ENCODE results near the gene CCDC87.

GRCh38 chr11:66595245-66595904 is 2.5 kb upstream of the CCDC87 start:
- TF ChIP-seq CTCF (IDR thresholded peaks at IDR 0.05) (no peak), POLR2AphosphoS5 (IDR thresholded peaks at IDR 0.05) (no peak), POLR2A (IDR thresholded peaks at IDR 0.05) (no peak)

Data from sigmoid colon (tissue), 4 donors.